Spleen (tissue), 11 donors: ENCODE measurements around the gene OSER1. TPM values are rescaled to one million over a fixed set of nuclear protein-coding genes. Genes with fewer than 3 reads are reported as not detected.

Source experiments
- DNase-seq: peaks from one replicate; pipeline ENCODE4 v3.0.0-alpha.2; 2020
- H3K27ac ChIP-seq, 8 donors: fragments of 200-600 bp; sonication (generic) in 7 of 8; 1 replicate in 4 of 8; 2 replicates in 4 of 8; pipeline versions ENCODE4 v1.5.0 to v1.8.0; 2016 to 2021; ENCODE audit warnings: inconsistent platforms in 4 of 8, mild to moderate bottlenecking in 4 of 8, moderate library complexity in 1 of 8
- H3K27me3 ChIP-seq, 7 donors: fragments of 200-600 bp; sonication (generic) in 6 of 7; replicated peaks in 1 of 7; 1 replicate in 4 of 7; 2 replicates in 3 of 7; pipeline versions ENCODE4 v1.5.0 to v1.8.0; 2016 to 2021; ENCODE audit warnings: inconsistent platforms in 3 of 7, mild to moderate bottlenecking in 1 of 7
- H3K36me3 ChIP-seq, 6 donors: fragments of 200-600 bp; sonication (generic) in 5 of 6; 1 replicate in 4 of 6; 2 replicates in 2 of 6; pipeline versions ENCODE4 v1.5.0 to v1.8.0; 2016 to 2021; ENCODE audit warnings: inconsistent platforms in 2 of 6
- H3K4me1 ChIP-seq, 6 donors: fragments of 200-600 bp; sonication (generic) in 5 of 6; 1 replicate in 3 of 6; 2 replicates in 3 of 6; pipeline versions ENCODE4 v1.5.0 to v1.8.0; 2016 to 2021; ENCODE audit warnings: inconsistent platforms in 3 of 6
- H3K4me3 ChIP-seq, 8 donors: fragments of 200-600 bp; sonication (generic) in 7 of 8; 1 replicate in 4 of 8; 2 replicates in 4 of 8; pipeline versions ENCODE4 v1.5.0 to v1.8.0; 2016 to 2021; ENCODE audit warnings: inconsistent platforms in 4 of 8, mild to moderate bottlenecking in 4 of 8, moderate library complexity in 2 of 8
- H3K9me3 ChIP-seq, 8 donors: fragments of 200-600 bp; sonication (generic) in 7 of 8; 1 replicate in 4 of 8; 2 replicates in 4 of 8; pipeline versions ENCODE4 v1.5.0 to v1.8.0; 2016 to 2021; ENCODE audit warnings: inconsistent platforms in 4 of 8
- CTCF ChIP-seq, 11 experiments: fragments of 200-600 bp in 7 of 11; fragments of 450-650 bp in 4 of 11; sonication (generic) in 4 of 11; IDR thresholded peaks in 8 of 11; conservative IDR thresholded peaks in 3 of 11; 1 replicate in 7 of 11; 2 replicates in 4 of 11; pipeline versions ENCODE4 v1.4.0 to v1.8.0; 2016 to 2021; ENCODE audit warnings: antibody characterized with exemption in 11 of 11, inconsistent platforms in 4 of 11, mild to moderate bottlenecking in 1 of 11
- POLR2A ChIP-seq, 3 donors: fragments of 450-650 bp; IDR thresholded peaks; one replicate each; pipeline ENCODE4 v1.5.1; 2017; ENCODE audit warnings: antibody characterized with exemption in 3 of 3, mild to moderate bottlenecking in 1 of 3
- POLR2AphosphoS5 ChIP-seq, 3 donors: sonication (generic); formaldehyde crosslinking; IDR thresholded peaks; one replicate each; pipeline ENCODE4 v1.5.1; 2017; ENCODE audit warnings: antibody characterized with exemption in 3 of 3
- WGBS, 5 donors: extraction: QIAGEN DNeasy Blood & Tissue Kit in 3 of 5; methylation state at CpG; one replicate each; pipeline versions ENCODE4 v1.1.5 to v1.1.7; 2013 to 2018; 5-methylcytosine and 5-hydroxymethylcytosine counted together
- intact Hi-C: fragments of 100-400 bp; cut with DNase I; formaldehyde crosslinking; loops from one replicate; pipeline ENCODE4 v1.15.0; 2023; ENCODE audit warnings: low total_unique reads
- polyA plus RNA-seq, 3 donors: library from polyadenylated mRNA; stranded (reverse); fragments of 200-250 nt; gene quantifications; one replicate each; pipeline ENCODE4 v1.2.1, GENCODE V29; 2013
- total RNA-seq, 7 donors: library from RNA; depleted of rRNA in 3 of 7; stranded (reverse); fragments of >200 nt in 3 of 7; fragmentation: NEBNext Ultra II Directional in 4 of 7; extraction: Animal tissue kit (Norgen Biotek cat#: 25700) in 4 of 7; gene quantifications; one replicate each; pipeline versions ENCODE4 v1.1.0 to v1.2.1, GENCODE V29; 2016 to 2021
- donor health status: healthy with polysubstance abuse.
- donor health status: DM: no; HTN: no; CAD: no; lungs with moderate emphysema.
- donor health status: DM: no; HTN: no; CAD: no.
- donor health status: Bipolar disorder and iron deficiency.
- donor health status: healthy.
- donor health status: DM: no; HTN: no; CAD: no.
- donor health status: DM: yes; HTN: yes; CAD: no.

Gene OSER1
- total and polyA plus RNA-seq, 10 donors: 28.5 to 47.0 (median 38.2) TPM

DNA sequence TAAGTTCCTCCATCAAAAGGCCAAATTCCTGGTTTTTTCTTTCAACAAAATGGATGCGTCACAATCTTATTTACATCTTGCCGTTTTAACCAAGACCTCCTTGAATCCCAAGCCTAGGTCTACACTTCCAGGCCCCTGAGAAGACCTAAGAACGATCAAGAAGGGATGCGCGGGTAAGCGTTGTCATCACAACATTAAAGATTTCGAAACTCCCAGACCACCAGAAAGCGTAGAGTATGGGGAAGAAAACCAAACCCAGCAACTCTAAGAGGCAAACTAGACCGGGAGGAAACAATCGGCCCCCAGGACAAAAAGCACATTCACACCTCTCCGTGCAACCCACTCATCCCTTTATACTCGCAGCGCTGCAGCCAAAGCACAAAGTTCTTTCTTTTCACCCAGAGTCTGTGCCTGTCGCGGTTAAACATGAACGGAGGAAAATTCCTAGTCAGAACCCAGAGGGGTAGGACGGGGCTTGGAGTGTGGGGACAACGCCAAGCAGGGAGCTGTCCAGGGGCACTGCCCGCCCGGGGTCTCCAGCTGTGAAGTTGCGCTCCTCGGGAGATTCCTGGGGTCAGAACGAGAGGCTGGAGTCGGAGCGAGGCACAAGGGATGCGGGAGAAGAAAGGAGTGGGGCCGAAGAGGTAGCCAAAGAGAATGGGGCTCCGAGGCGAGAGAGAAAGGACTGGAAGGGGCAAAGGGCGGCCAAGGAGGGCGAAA lies 725 bp downstream of the OSER1 start:
- DNase-seq: no peak
- H3K9me3 ChIP-seq: no peaks in the 10 kb centered on the region
- TF ChIP-seq CTCF (IDR thresholded peaks at IDR 0.05 in 8 of 11, conservative IDR thresholded peaks at IDR 0.05 in 3 of 11) (no peak), POLR2A (IDR thresholded peaks at IDR 0.05) (no peak), POLR2AphosphoS5 (IDR thresholded peaks at IDR 0.05) (no peak)
- peaks cover 18 to 74% (median 53%) of the 10 kb centered on the region in 6 donors for H3K4me1 ChIP-seq
- H3K27ac ChIP-seq: peak overlapping the region; percentile 87 to 99 (median 98)
- intact Hi-C loops: loop anchor here (10.0 kb wide), 2 partner anchors 175 to 405 kb away; no protein-coding TSS in a partner anchor
- peaks cover 0 to 20% (median 15%) of the 10 kb centered on the region in 6 donors for H3K36me3 ChIP-seq
- 0 to 1% (median 1%) methylated on average over 31 of the region's 31 CpGs for WGBS, 5 donors
- peak overlapping the region; percentile 76 to 99 (median 95) for H3K4me3 ChIP-seq
- H3K27me3 ChIP-seq: no peaks in the 10 kb centered on the region

GRCh38 chr20:44208770-44209169 lies 1.8 kb downstream of the OSER1 start:
- peak overlapping the region in 4 of 8 donors; percentile 34 to 99 (median 98) for H3K27ac ChIP-seq
- peaks cover 18 to 84% (median 59%) of the 10 kb centered on the region in 6 donors for H3K4me1 ChIP-seq
- intact Hi-C loops: no loop called here
- H3K9me3 ChIP-seq: no peaks in the 10 kb centered on the region
- WGBS, 5 donors: 21 to 41% (median 28%) methylated on average over 7 of the region's 7 CpGs
- H3K36me3 ChIP-seq: peaks cover 0 to 31% (median 24%) of the 10 kb centered on the region in 6 donors
- TF ChIP-seq CTCF (IDR thresholded peaks at IDR 0.05 in 8 of 11, conservative IDR thresholded peaks at IDR 0.05 in 3 of 11) (no peak), POLR2AphosphoS5 (IDR thresholded peaks at IDR 0.05) (no peak), POLR2A (IDR thresholded peaks at IDR 0.05) (no peak)
- H3K4me3 ChIP-seq: peak overlapping the region in 6 of 8 donors; percentile 76 to 99 (median 92)
- no peak for DNase-seq
- no peaks in the 10 kb centered on the region for H3K27me3 ChIP-seq

- Histone ChIP-seq H3K36me3 (peaks cover 0 to 36% (median 25%) of the 10 kb centered on the region in 6 donors), H3K27ac (peak overlapping the region in 4 of 8 donors; percentile 34 to 99 (median 98)), H3K27me3 (no peaks in the 10 kb centered on the region), H3K4me1 (peaks cover 18 to 87% (median 59%) of the 10 kb centered on the region in 6 donors), H3K9me3 (no peaks in the 10 kb centered on the region), H3K4me3 (peak overlapping the region in 5 of 8 donors; percentile 76 to 99 (median 89))
- WGBS, 5 donors: 43 to 60% (median 55%) methylated on average over 7 of the region's 7 CpGs
- no peak for TF ChIP-seq POLR2A (IDR thresholded peaks at IDR 0.05)
- no peak for TF ChIP-seq POLR2AphosphoS5 (IDR thresholded peaks at IDR 0.05)
- no peak for TF ChIP-seq CTCF (IDR thresholded peaks at IDR 0.05 in 8 of 11, conservative IDR thresholded peaks at IDR 0.05 in 3 of 11)
- intact Hi-C loops: no loop called here
- DNase-seq: no peak
These were observed 2.4 kb downstream of the OSER1 start for GRCh38 chr20:44208165-44208564.

DNA sequence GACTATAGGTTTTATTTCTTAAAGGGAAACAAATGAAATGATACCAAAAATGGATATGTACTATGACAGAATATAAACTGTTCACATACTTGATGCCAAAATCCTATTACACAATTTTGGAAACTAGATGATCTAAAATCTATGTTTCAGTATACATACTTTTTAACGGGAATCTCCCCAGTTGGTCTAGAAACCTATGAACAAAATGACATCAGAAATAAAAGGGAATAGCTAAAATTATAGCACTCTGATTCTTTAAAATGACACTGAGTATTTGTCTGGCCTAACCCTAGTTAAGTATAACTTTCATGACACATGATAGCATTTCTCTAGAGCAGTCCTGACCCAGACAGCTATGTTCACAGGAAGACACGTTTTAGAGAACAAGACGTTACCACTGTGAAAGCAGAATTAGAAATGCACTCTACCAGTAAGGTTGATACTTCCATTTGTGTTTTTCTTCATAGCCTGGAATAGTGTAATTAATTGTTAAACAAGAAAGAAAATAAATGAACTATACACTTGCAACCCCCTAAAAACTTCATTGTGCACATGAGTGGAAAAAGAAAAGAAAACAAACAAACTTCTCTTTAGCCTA lies 3.3 kb downstream of the OSER1 start:
- Histone ChIP-seq H3K27me3 (no peaks in the 10 kb centered on the region), H3K4me1 (peaks cover 18 to 85% (median 55%) of the 10 kb centered on the region in 6 donors), H3K36me3 (peaks cover 0 to 45% (median 31%) of the 10 kb centered on the region in 6 donors), H3K27ac (peak overlapping the region in 4 of 8 donors; percentile 33 to 99 (median 41)), H3K4me3 (peak overlapping the region in 1 of 8 donors; percentile 99), H3K9me3 (no peaks in the 10 kb centered on the region)
- DNase-seq: no peak
- WGBS, 5 donors: 30 to 40% (median 31%) methylated on average over 3 of the region's 3 CpGs
- intact Hi-C loops: no loop called here
- TF ChIP-seq CTCF (IDR thresholded peaks at IDR 0.05 in 8 of 11, conservative IDR thresholded peaks at IDR 0.05 in 3 of 11): no peak
